K562 (cell line): ENCODE measurements around the gene EMC8. TPM values are rescaled to one million over a fixed set of nuclear protein-coding genes. Genes with fewer than 3 reads are reported as not detected.

Experiments
- CBFB ChIP-seq: sonication (generic); formaldehyde crosslinking; IDR thresholded peaks from 2 replicates; pipeline ENCODE4 v1.4.0; 2020; ENCODE audit warnings: mild to moderate bottlenecking, missing genetic modification reagents
- CTBP1 ChIP-seq: fragments of 450-650 bp; IDR thresholded peaks from 2 replicates; pipeline ENCODE4 v1.6.1; 2016; ENCODE audit warnings: borderline replicate concordance
- CXXC5 ChIP-seq: fragments of 250-450 bp; sonication (Bioruptor Pico); IDR thresholded peaks from 2 replicates; pipeline ENCODE4 v1.8.0; 2022; ENCODE audit warnings: inconsistent platforms, mild to moderate bottlenecking, moderate library complexity
- DACH1 ChIP-seq: fragments of 450-650 bp; IDR thresholded peaks from 2 replicates; pipeline ENCODE4 v1.6.1; 2018; ENCODE audit not compliant: partially characterized antibody
- EZH2 ChIP-seq: IDR thresholded peaks from 2 replicates; pipeline ENCODE4 v1.6.1; 2012; ENCODE audit warnings: low read depth, mild to moderate bottlenecking, inconsistent platforms, low read length, borderline replicate concordance
- HDAC6 ChIP-seq: IDR thresholded peaks from 2 replicates; pipeline ENCODE4 v1.6.1; 2012; ENCODE audit warnings: low read depth, mild to moderate bottlenecking, control low read depth, inconsistent platforms, low read length, moderate library complexity
- KDM2B ChIP-seq: fragments of 250-450 bp; sonication (Bioruptor Pico); IDR thresholded peaks from 2 replicates; pipeline ENCODE4 v1.8.0; 2021; ENCODE audit warnings: mild to moderate bottlenecking, moderate library complexity
- MYC ChIP-seq, 2 experiments: fragments of 250-450 bp in 1 of 2; sonication (Bioruptor Pico) in 1 of 2; IDR thresholded peaks; 2 replicates each; pipeline versions ENCODE4 v1.5.1 to v1.6.1; 2012 to 2021; ENCODE audit warnings: low read depth in 2 of 2, borderline replicate concordance in 1 of 2, improper control_type of control experiment in 1 of 2, low read length in 1 of 2, mild to moderate bottlenecking in 1 of 2, moderate library complexity in 1 of 2
- SRSF9 ChIP-seq: fragments of 200-400 bp; formaldehyde crosslinking; IDR thresholded peaks from 2 replicates; pipeline ENCODE4 v1.6.1; 2017; ENCODE audit warnings: low read depth, low read length, borderline replicate concordance
- TAF9B ChIP-seq: fragments of 450-650 bp; IDR thresholded peaks from 2 replicates; pipeline ENCODE4 v1.6.1; 2018; ENCODE audit warnings: mild to moderate bottlenecking; ENCODE audit not compliant: partially characterized antibody
- TEAD4 ChIP-seq, 2 experiments: sonication (generic) in 1 of 2; formaldehyde crosslinking in 1 of 2; IDR thresholded peaks; 2 replicates each; pipeline versions ENCODE4 v1.6.1 to v1.8.0; 2012 to 2022; ENCODE audit warnings: borderline replicate concordance in 1 of 2, inconsistent platforms in 1 of 2, low read length in 1 of 2, mild to moderate bottlenecking in 1 of 2, missing genetic modification reagents in 1 of 2
- THRB ChIP-seq: fragments of 450-650 bp; formaldehyde crosslinking; conservative IDR thresholded peaks from 2 replicates; pipeline ENCODE4 v1.4.0; 2022; ENCODE audit warnings: mild to moderate bottlenecking, missing genetic modification characterization
- polyA plus RNA-seq, 8 experiments: library from polyadenylated mRNA; depleted of rRNA in 4 of 8; stranded (reverse) in 5 of 8; unstranded in 3 of 8; fragments of >200 nt; fragmentation: Nextera tagmentation in 2 of 8; fragmentation: Illumina TruSeq in 1 of 8; extraction: Ambion mirVana in 2 of 8; extraction: Trizol in 1 of 8; gene quantifications; 2 replicates each; pipeline versions ENCODE4 v1.2.1 to v1.2.3, GENCODE V29; 2011 to 2014; ENCODE audit warnings: inconsistent platforms in 1 of 8, missing spikeins in 1 of 8
- total RNA-seq, 7 experiments: library from RNA; depleted of rRNA in 6 of 7; stranded (reverse); fragments of >200 nt in 6 of 7; fragmentation: Illumina TruSeq in 2 of 7; extraction: Trizol in 2 of 7; gene quantifications; 2 replicates each; pipeline versions ENCODE4 v1.2.1 to v1.2.3, GENCODE V29; 2011 to 2021; ENCODE audit warnings: low replicate concordance in 1 of 7
- TF ChIP-seq, protein P1 (sequence below): sonication (generic); formaldehyde crosslinking; IDR thresholded peaks from 2 replicates; pipeline ENCODE4 v1.8.0; 2023; ENCODE audit warnings: mild to moderate bottlenecking, missing genetic modification reagents
- TF ChIP-seq, protein P2 (sequence below): fragments of 150-350 bp; IDR thresholded peaks from 2 replicates; pipeline ENCODE4 v1.6.1; 2014; ENCODE audit warnings: low read depth, mild to moderate bottlenecking, low read length, borderline replicate concordance
- TF ChIP-seq, protein P3 (sequence below), 2 experiments: IDR thresholded peaks; 2 replicates each; pipeline ENCODE4 v1.6.1; 2011; ENCODE audit warnings: borderline replicate concordance in 1 of 2, control low read depth in 1 of 2, low read depth in 1 of 2, low read length in 1 of 2, mild to moderate bottlenecking in 1 of 2, mixed read lengths in 1 of 2, moderate library complexity in 1 of 2; ENCODE audit not compliant: insufficient read depth in 1 of 2, insufficient read length in 1 of 2, poor library complexity in 1 of 2, severe bottlenecking in 1 of 2; ENCODE audit errors: extremely low read depth in 1 of 2

EMC8 gene
- total and polyA plus RNA-seq, 9 of the 15 experiments (the other 6 are each of a cell fraction or from before 2014, with no cell fraction given), result 11.4 to 81.8 (median 48.6) TPM

- TF ChIP-seq, protein P1, sequence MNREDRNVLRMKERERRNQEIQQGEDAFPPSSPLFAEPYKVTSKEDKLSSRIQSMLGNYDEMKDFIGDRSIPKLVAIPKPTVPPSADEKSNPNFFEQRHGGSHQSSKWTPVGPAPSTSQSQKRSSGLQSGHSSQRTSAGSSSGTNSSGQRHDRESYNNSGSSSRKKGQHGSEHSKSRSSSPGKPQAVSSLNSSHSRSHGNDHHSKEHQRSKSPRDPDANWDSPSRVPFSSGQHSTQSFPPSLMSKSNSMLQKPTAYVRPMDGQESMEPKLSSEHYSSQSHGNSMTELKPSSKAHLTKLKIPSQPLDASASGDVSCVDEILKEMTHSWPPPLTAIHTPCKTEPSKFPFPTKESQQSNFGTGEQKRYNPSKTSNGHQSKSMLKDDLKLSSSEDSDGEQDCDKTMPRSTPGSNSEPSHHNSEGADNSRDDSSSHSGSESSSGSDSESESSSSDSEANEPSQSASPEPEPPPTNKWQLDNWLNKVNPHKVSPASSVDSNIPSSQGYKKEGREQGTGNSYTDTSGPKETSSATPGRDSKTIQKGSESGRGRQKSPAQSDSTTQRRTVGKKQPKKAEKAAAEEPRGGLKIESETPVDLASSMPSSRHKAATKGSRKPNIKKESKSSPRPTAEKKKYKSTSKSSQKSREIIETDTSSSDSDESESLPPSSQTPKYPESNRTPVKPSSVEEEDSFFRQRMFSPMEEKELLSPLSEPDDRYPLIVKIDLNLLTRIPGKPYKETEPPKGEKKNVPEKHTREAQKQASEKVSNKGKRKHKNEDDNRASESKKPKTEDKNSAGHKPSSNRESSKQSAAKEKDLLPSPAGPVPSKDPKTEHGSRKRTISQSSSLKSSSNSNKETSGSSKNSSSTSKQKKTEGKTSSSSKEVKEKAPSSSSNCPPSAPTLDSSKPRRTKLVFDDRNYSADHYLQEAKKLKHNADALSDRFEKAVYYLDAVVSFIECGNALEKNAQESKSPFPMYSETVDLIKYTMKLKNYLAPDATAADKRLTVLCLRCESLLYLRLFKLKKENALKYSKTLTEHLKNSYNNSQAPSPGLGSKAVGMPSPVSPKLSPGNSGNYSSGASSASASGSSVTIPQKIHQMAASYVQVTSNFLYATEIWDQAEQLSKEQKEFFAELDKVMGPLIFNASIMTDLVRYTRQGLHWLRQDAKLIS (CRISPR knock-in tag), result no peak
- TF ChIP-seq MYC (IDR thresholded peaks at IDR 0.05; ENCODE audit: low read depth, low read length) (no peak), MYC (CRISPR knock-in tag; IDR thresholded peaks at IDR 0.05; ENCODE audit: borderline replicate concordance, low read depth) (no peak), TEAD4 (IDR thresholded peaks at IDR 0.05; ENCODE audit: low read length) (no peak), TEAD4 (CRISPR knock-in tag; IDR thresholded peaks at IDR 0.05; ENCODE audit: borderline replicate concordance) (no peak), CTBP1 (peak; percentile 29; the same call in 1 of the 2 replicates), HDAC6 (no peak), DACH1 (no peak), CXXC5 (CRISPR knock-in tag) (peak; percentile 53), CBFB (CRISPR knock-in tag) (no peak), THRB (CRISPR knock-in tag) (no peak), SRSF9 (no peak), TAF9B (no peak), EZH2 (no peak), KDM2B (no peak)
- TF ChIP-seq, protein P2, sequence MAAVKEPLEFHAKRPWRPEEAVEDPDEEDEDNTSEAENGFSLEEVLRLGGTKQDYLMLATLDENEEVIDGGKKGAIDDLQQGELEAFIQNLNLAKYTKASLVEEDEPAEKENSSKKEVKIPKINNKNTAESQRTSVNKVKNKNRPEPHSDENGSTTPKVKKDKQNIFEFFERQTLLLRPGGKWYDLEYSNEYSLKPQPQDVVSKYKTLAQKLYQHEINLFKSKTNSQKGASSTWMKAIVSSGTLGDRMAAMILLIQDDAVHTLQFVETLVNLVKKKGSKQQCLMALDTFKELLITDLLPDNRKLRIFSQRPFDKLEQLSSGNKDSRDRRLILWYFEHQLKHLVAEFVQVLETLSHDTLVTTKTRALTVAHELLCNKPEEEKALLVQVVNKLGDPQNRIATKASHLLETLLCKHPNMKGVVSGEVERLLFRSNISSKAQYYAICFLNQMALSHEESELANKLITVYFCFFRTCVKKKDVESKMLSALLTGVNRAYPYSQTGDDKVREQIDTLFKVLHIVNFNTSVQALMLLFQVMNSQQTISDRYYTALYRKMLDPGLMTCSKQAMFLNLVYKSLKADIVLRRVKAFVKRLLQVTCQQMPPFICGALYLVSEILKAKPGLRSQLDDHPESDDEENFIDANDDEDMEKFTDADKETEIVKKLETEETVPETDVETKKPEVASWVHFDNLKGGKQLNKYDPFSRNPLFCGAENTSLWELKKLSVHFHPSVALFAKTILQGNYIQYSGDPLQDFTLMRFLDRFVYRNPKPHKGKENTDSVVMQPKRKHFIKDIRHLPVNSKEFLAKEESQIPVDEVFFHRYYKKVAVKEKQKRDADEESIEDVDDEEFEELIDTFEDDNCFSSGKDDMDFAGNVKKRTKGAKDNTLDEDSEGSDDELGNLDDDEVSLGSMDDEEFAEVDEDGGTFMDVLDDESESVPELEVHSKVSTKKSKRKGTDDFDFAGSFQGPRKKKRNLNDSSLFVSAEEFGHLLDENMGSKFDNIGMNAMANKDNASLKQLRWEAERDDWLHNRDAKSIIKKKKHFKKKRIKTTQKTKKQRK, result no peak
- TF ChIP-seq, protein P3, sequence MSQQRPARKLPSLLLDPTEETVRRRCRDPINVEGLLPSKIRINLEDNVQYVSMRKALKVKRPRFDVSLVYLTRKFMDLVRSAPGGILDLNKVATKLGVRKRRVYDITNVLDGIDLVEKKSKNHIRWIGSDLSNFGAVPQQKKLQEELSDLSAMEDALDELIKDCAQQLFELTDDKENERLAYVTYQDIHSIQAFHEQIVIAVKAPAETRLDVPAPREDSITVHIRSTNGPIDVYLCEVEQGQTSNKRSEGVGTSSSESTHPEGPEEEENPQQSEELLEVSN (IDR thresholded peaks at IDR 0.05; ENCODE audit: borderline replicate concordance in 1 of 2, extremely low read depth in 1 of 2, insufficient read depth in 1 of 2, insufficient read length in 1 of 2, low read depth in 1 of 2, low read length in 1 of 2, poor library complexity in 1 of 2, severe bottlenecking in 1 of 2), result peak in 1 of 2 experiments; percentile 60
Measured at GRCh38 chr16:85750827-85751697, 48.3 kb downstream of the EMC8 start, which contains the start of gene C16orf74 (continued).
